ENCODE data around the gene CHRNB1. TPM values are rescaled to one million over a fixed set of nuclear protein-coding genes. Genes with fewer than 3 reads are reported as not detected.
"Not testable (repeated sequence)": the region's sequence is repeated elsewhere in the genome, so short reads cannot be mapped to it uniquely, and the experiment has no call there.

CHRNB1 gene
- total RNA-seq, 1 donor: 6.1 TPM

- DNase-seq (ENCODE audit: low read depth): peak; percentile 71
- H3K4me3 ChIP-seq (ENCODE audit: low read depth, low read length): no peak overlapping the region
- TF ChIP-seq, protein P1, sequence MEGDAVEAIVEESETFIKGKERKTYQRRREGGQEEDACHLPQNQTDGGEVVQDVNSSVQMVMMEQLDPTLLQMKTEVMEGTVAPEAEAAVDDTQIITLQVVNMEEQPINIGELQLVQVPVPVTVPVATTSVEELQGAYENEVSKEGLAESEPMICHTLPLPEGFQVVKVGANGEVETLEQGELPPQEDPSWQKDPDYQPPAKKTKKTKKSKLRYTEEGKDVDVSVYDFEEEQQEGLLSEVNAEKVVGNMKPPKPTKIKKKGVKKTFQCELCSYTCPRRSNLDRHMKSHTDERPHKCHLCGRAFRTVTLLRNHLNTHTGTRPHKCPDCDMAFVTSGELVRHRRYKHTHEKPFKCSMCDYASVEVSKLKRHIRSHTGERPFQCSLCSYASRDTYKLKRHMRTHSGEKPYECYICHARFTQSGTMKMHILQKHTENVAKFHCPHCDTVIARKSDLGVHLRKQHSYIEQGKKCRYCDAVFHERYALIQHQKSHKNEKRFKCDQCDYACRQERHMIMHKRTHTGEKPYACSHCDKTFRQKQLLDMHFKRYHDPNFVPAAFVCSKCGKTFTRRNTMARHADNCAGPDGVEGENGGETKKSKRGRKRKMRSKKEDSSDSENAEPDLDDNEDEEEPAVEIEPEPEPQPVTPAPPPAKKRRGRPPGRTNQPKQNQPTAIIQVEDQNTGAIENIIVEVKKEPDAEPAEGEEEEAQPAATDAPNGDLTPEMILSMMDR (IDR thresholded peaks at IDR 0.05; ENCODE audit: insufficient read depth, low read length): no peak
These were observed 21.9 kb downstream of the CHRNB1 start for GRCh38 chr17:7466639-7467341.

DNA sequence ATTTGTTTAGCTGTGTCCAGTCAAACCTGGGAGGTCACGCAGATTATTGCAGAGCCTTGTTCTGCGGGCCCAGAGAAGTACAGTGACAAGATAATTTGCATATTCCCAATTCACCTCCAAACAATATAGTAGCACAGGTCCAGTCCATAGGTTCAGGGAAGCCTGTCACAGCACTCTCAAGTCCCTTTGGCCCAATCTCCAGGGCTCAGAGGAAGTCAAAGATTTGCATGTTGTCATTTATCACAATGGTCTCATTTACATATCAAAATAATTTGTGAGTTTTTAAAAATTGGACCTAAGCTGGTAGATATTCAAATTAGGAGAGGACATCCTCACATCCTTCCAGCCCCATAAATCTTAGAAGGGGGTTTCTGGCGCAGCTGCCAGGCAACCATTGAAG, 22.6 kb downstream of the CHRNB1 start:
- no peak for DNase-seq (ENCODE audit: low read depth)
- no peak overlapping the region for H3K4me3 ChIP-seq (ENCODE audit: low read depth, low read length)
- TF ChIP-seq, protein P1 (IDR thresholded peaks at IDR 0.05; ENCODE audit: insufficient read depth, low read length): no peak

DNA sequence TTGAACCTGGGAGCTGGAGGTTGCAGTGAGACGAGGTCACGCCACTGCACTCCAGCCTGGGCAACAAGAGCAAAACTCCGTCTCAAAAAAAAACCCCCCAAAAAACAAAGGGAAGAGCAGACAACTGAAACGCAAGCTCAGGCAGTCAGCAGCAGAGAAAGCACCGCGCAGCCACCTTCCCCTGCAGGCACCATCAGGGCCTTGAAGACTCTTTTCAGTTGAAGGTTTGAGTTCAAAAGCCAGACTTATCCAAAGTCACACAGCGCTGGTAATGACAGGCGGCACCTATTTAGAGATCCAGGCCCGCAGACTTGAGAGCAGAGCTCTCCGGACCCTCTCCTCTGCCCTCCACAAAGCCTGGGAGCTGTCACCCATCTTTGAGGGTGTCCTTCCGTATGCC, 23.4 kb downstream of the CHRNB1 start:
- TF ChIP-seq, protein P1 (IDR thresholded peaks at IDR 0.05; ENCODE audit: insufficient read depth, low read length): no peak
- DNase-seq (ENCODE audit: low read depth): no peak

DNA sequence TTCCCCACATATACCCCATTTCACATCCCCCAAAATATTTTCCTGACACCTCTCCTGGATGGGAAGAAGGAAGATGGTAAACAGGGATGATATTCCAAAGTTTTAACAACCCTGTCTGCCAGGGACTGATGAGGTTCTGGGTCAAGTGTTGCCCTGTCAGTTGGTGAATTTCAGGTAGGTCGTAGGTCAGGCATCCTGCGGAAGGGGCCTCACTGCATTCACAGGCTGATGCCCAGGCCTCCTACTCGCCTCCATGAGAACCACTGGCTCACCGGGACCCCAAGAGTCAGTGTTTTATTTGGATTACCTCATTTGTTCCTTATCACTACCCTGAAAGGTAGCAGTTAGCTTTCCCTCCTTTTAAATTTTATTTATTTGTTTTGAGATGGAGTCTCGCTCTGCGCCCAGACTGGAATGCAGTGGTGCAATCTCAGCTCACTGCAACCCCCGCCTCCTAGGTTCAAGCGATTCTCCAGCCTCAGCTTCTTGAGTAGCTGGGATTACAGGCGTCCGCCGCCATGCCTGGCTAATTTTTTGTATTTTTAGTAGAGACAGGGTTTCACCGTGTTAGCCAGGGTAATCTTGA, 24.0 kb downstream of the CHRNB1 start:
- no peak for DNase-seq (ENCODE audit: low read depth)
- no peak overlapping the region for H3K4me3 ChIP-seq (ENCODE audit: low read depth, low read length)
- TF ChIP-seq, protein P1 (IDR thresholded peaks at IDR 0.05; ENCODE audit: insufficient read depth, low read length): no peak

More for the DNA sequence above, 23.4 kb downstream of the CHRNB1 start:
- no peak overlapping the region for H3K4me3 ChIP-seq (ENCODE audit: low read depth, low read length)

DNA sequence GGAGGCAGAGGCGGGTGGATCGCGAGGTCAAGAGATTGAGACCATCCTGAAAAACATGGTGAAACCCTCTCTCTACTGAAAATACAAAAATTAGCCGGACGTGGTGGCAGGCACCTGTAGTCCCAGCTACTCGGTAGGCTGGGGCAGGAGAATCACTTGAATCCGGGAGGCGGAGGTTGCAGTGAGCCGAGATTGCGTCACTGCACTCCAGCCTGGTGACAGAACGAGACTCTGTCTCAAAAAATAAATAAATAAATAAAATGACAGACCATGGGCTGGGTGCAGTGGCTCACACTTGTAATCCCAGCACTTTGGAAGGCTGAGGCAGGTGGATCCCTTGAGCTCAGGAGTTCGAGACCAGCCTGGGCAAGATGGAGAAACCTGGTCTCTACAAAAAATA, 25.0 kb downstream of the CHRNB1 start:
- not testable (repeated sequence) for DNase-seq (ENCODE audit: low read depth); H3K4me3 ChIP-seq (ENCODE audit: low read depth, low read length)

GRCh38 chr17:7470457-7470973, 25.7 kb downstream of the CHRNB1 start:
- not testable (repeated sequence) for H3K4me3 ChIP-seq (ENCODE audit: low read depth, low read length); DNase-seq (ENCODE audit: low read depth)

DNA sequence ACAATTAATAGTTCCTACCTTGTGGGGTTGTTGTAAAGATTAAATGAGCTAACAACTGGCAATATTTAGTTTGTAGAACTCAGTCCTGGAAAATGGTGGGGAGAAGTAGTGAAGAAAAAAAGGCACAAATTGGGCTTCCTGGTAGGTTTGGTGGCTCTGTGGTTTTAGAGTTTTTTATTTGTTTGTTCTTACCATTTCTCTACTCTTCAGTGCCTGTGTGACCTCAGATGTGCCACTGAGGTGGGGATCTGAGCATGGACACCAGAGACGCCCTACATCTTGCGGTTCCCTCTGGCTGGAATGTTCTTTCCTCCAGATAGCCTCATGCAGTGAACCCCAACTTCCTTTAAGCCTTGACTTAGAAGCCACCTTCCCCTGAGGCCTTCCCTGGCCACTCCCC, 26.9 kb downstream of the CHRNB1 start:
- TF ChIP-seq, protein P1 (IDR thresholded peaks at IDR 0.05; ENCODE audit: insufficient read depth, low read length): no peak
- no peak overlapping the region for H3K4me3 ChIP-seq (ENCODE audit: low read depth, low read length)
- DNase-seq (ENCODE audit: low read depth): no peak

- H3K4me3 ChIP-seq (ENCODE audit: low read depth, low read length); DNase-seq (ENCODE audit: low read depth): not testable (repeated sequence)
These were observed 29.9 kb downstream of the CHRNB1 start for GRCh38 chr17:7474767-7475166.

All from fibroblast of the aortic adventitia (primary cell).